ENCODE measurements around the gene EBP. TPM values are rescaled to one million over a fixed set of nuclear protein-coding genes. Genes with fewer than 3 reads are reported as not detected.
"Not testable (repeated sequence)": the region's sequence is repeated elsewhere in the genome, so short reads cannot be mapped to it uniquely, and the experiment has no call there.

EBP gene
- total and polyA plus RNA-seq, 2 donors (not counting 3 experiments of a cell fraction or from before 2014, with no cell fraction given): 102 to 183 TPM

DNA sequence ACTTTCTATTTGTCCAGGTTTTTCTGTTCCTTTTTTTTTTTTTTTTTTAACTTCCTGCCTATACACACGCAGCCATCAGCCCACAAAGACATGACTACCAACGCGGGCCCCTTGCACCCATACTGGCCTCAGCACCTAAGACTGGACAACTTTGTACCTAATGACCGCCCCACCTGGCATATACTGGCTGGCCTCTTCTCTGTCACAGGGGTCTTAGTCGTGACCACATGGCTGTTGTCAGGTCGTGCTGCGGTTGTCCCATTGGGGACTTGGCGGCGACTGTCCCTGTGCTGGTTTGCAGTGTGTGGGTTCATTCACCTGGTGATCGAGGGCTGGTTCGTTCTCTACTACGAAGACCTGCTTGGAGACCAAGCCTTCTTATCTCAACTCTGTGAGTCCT, 2.1 kb downstream of the EBP start:
- BruUV-seq (replicated peaks): TSS peak; percentile 4
- TF ChIP-seq POLR2AphosphoS5 (IDR thresholded peaks at IDR 0.05; ENCODE audit: insufficient read depth, low read depth, low read length): no peak
- TF ChIP-seq GATA2 (IDR thresholded peaks at IDR 0.05; ENCODE audit: insufficient read depth, insufficient read length, low read depth, low read length): no peak
- TF ChIP-seq, protein P1, sequence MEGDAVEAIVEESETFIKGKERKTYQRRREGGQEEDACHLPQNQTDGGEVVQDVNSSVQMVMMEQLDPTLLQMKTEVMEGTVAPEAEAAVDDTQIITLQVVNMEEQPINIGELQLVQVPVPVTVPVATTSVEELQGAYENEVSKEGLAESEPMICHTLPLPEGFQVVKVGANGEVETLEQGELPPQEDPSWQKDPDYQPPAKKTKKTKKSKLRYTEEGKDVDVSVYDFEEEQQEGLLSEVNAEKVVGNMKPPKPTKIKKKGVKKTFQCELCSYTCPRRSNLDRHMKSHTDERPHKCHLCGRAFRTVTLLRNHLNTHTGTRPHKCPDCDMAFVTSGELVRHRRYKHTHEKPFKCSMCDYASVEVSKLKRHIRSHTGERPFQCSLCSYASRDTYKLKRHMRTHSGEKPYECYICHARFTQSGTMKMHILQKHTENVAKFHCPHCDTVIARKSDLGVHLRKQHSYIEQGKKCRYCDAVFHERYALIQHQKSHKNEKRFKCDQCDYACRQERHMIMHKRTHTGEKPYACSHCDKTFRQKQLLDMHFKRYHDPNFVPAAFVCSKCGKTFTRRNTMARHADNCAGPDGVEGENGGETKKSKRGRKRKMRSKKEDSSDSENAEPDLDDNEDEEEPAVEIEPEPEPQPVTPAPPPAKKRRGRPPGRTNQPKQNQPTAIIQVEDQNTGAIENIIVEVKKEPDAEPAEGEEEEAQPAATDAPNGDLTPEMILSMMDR (IDR thresholded peaks at IDR 0.05; ENCODE audit: extremely low read depth in 1 of 2, insufficient read depth in 1 of 2, low read depth in 1 of 2, low read length in 2 of 2): no peak
- TF ChIP-seq, protein P2, sequence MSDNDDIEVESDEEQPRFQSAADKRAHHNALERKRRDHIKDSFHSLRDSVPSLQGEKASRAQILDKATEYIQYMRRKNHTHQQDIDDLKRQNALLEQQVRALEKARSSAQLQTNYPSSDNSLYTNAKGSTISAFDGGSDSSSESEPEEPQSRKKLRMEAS (IDR thresholded peaks at IDR 0.05; ENCODE audit: insufficient read depth, insufficient read length): no peak
- no peak for TF ChIP-seq MYC (IDR thresholded peaks at IDR 0.05; ENCODE audit: low read depth, low read length)
- TF ChIP-seq EZH2 (IDR thresholded peaks at IDR 0.05; ENCODE audit: borderline replicate concordance, low read depth, low read length, severe bottlenecking): no peak
- CTCF ChIA-PET: no interaction called here
- Histone ChIP-seq H3K4me3 (replicated peaks in 1 of 3; ENCODE audit: insufficient read depth in 1 of 3, low read depth in 1 of 3, low read length in 3 of 3) (no peak overlapping the region), H3K9me3 (replicated peaks; ENCODE audit: control insufficient read depth, insufficient read depth, low read length) (no peaks in the 10 kb centered on the region), H3K79me2 (ENCODE audit: control insufficient read depth, insufficient read depth, low read length) (peaks cover 13% of the 10 kb centered on the region), H3K9me1 (replicated peaks; ENCODE audit: control insufficient read depth, extremely low read depth, insufficient read depth, low read length) (no peaks in the 10 kb centered on the region), H4K20me1 (replicated peaks; ENCODE audit: control insufficient read depth, extremely low read depth, insufficient read depth, low read length) (no peaks in the 10 kb centered on the region), H2AFZ (ENCODE audit: low read depth, low read length) (no peak overlapping the region), H3K27me3 (ENCODE audit: control insufficient read depth in 2 of 2, insufficient read depth in 2 of 2, low read length in 2 of 2) (no peaks in the 10 kb centered on the region), H3K4me1 (ENCODE audit: control insufficient read depth, extremely low read depth, insufficient read depth, low read length) (peaks cover 2% of the 10 kb centered on the region), H3K9ac (replicated peaks; ENCODE audit: extremely low read depth, insufficient read depth, low read length) (no peak overlapping the region), H3K27ac (ENCODE audit: insufficient read depth, low read depth, low read length) (no peak overlapping the region), H3K4me2 (ENCODE audit: insufficient read depth, low read length) (no peak overlapping the region), H3K36me3 (ENCODE audit: control insufficient read depth in 2 of 2, extremely low read depth in 1 of 2, insufficient read depth in 2 of 2, low read length in 2 of 2) (peaks cover 0 to 2% of the 10 kb centered on the region in 2 experiments)
- dilution Hi-C loops (cut with MboI; ENCODE audit: extremely low pct_ligation_motif_present, low sequenced_read_pairs) (no loop called here), intact Hi-C loops (cut with micrococcal nuclease) (loop anchor here (5.0 kb wide), 2 partner anchors 46 to 69 kb away; partner anchors contain the start of gene FTSJ1)
- POLR2A ChIA-PET: no interaction called here
- FAIRE-seq (no peak), DNase-seq (ENCODE audit: low read depth, low spot score) (no peak)

DNA sequence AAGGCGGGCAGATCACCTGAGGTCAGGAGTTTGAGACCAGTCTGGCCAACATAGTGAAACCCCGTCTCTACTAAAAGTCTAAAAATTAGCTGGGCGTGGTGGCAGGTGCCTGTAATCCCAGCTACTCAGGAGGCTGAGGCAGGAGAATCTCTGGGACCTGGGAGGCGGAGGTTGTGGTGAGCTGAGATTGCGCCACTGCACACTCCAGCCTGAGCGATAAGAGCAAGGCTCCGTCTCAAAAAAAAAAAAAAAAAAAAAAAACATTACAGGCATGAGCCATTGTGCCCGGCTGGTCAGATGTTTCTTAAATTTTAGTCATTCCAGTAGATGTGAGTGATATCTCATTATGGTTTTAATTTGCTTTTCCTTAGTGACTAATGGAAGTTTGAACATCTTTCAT, 4.2 kb downstream of the EBP start:
- H4K20me1 ChIP-seq (replicated peaks; ENCODE audit: control insufficient read depth, extremely low read depth, insufficient read depth, low read length); H3K9me3 ChIP-seq (replicated peaks; ENCODE audit: control insufficient read depth, insufficient read depth, low read length); H3K27me3 ChIP-seq (ENCODE audit: control insufficient read depth in 2 of 2, insufficient read depth in 2 of 2, low read length in 2 of 2); H3K36me3 ChIP-seq (ENCODE audit: control insufficient read depth in 2 of 2, extremely low read depth in 1 of 2, insufficient read depth in 2 of 2, low read length in 2 of 2); POLR2A ChIA-PET; H3K4me2 ChIP-seq (ENCODE audit: insufficient read depth, low read length); FAIRE-seq; intact Hi-C loops (cut with micrococcal nuclease); DNase-seq (ENCODE audit: low read depth, low spot score); dilution Hi-C loops (cut with MboI; ENCODE audit: extremely low pct_ligation_motif_present, low sequenced_read_pairs); H2AFZ ChIP-seq (ENCODE audit: low read depth, low read length); H3K27ac ChIP-seq (ENCODE audit: insufficient read depth, low read depth, low read length); H3K9ac ChIP-seq (replicated peaks; ENCODE audit: extremely low read depth, insufficient read depth, low read length); BruUV-seq (replicated peaks); H3K9me1 ChIP-seq (replicated peaks; ENCODE audit: control insufficient read depth, extremely low read depth, insufficient read depth, low read length); H3K4me3 ChIP-seq (replicated peaks in 1 of 3; ENCODE audit: insufficient read depth in 1 of 3, low read depth in 1 of 3, low read length in 3 of 3); H3K4me1 ChIP-seq (ENCODE audit: control insufficient read depth, extremely low read depth, insufficient read depth, low read length): not testable (repeated sequence)
- CTCF ChIA-PET: interaction anchor here (1.4 kb wide), 1 partner anchor 443 kb away, joined by 3 read pairs; no protein-coding TSS in a partner anchor
- H3K79me2 ChIP-seq (ENCODE audit: control insufficient read depth, insufficient read depth, low read length): peaks cover 13% of the 10 kb centered on the region
